DOHH2 (cell line): ENCODE results near the gene IER3.

ENCODE experiments used
- CTCF ChIP-seq: fragments of 200-600 bp; sonication (generic); IDR thresholded peaks from one replicate; pipeline ENCODE4 v1.5.1; 2014; ENCODE audit warnings: antibody characterized with exemption, mild to moderate bottlenecking, low read depth, low read length; ENCODE audit not compliant: poor library complexity, severe bottlenecking
- EZH2phosphoT487 ChIP-seq: fragments of 200-600 bp; sonication (generic); IDR thresholded peaks from 2 replicates; pipeline ENCODE4 v1.6.1; 2017; ENCODE audit warnings: borderline replicate concordance, mild to moderate bottlenecking, antibody characterized with exemption, low read length, moderate library complexity, mixed read lengths

GRCh38 chr6:30757261-30757904, 13.0 kb upstream of the IER3 start:
- no peak for TF ChIP-seq CTCF
- no peak for TF ChIP-seq EZH2phosphoT487
